ENCODE measurements around the gene BFSP1. TPM values are rescaled to one million over a fixed set of nuclear protein-coding genes. Genes with fewer than 3 reads are reported as not detected.

The BFSP1 gene
- total RNA-seq = 1.8 and 2.1 TPM in 2 replicates

GRCh38 chr20:17530716-17531664, at the start of gene BFSP1:
Gene BFSP1 (minus strand): TSS chr20:17531379. CDS start chr20:17531329, 50 bp downstream.

GRCh38 chr20:17569616-17570346, 38.6 kb upstream of the BFSP1 start, which contains the start of gene DSTN:
Gene DSTN (plus strand): TSS chr20:17570075. CDS start chr20:17570209, 134 bp downstream.

Other genes with a start within 250 kb of the BFSP1 start
- 100 and 111 TPM in 2 replicates for gene DSTN, start 38.7 kb upstream of the BFSP1 start, total RNA-seq
- gene RRBP1, start 150.9 kb upstream of the BFSP1 start, total RNA-seq = 85.2 and 144 TPM in 2 replicates
- not detected in 2 replicates for gene BANF2, start 168.6 kb upstream of the BFSP1 start, total RNA-seq

All from bladder microvascular endothelial cell (primary cell).